Parathyroid adenoma (tissue), 2 donors: Measurements from ENCODE around the gene APBA2.

Source experiments
- H2AFZ ChIP-seq: fragments of 300-600 bp; sonication (generic); one replicate; pipeline ENCODE4 v1.7.0; 2017; ENCODE audit warnings: antibody characterized with exemption, mild to moderate bottlenecking
- H3K27ac ChIP-seq: fragments of 300-600 bp; sonication (generic); one replicate; pipeline ENCODE4 v1.7.0; 2017
- H3K27me3 ChIP-seq: fragments of 300-600 bp; sonication (generic); one replicate; pipeline ENCODE4 v1.7.0; 2017; ENCODE audit warnings: low read length; ENCODE audit not compliant: control insufficient read depth, insufficient read depth
- H3K36me3 ChIP-seq: fragments of 300-600 bp; sonication (generic); one replicate; pipeline ENCODE4 v1.7.0; 2017; ENCODE audit warnings: low read length; ENCODE audit not compliant: control insufficient read depth, insufficient read depth
- H3K4me1 ChIP-seq: fragments of 300-600 bp; sonication (generic); one replicate; pipeline ENCODE4 v1.7.0; 2017; ENCODE audit warnings: control low read depth
- H3K4me2 ChIP-seq: fragments of 300-600 bp; sonication (generic); one replicate; pipeline ENCODE4 v1.7.0; 2017; ENCODE audit warnings: low read length
- H3K4me3 ChIP-seq: fragments of 300-600 bp; sonication (generic); one replicate; pipeline ENCODE4 v1.7.0; 2017; ENCODE audit warnings: low read depth, low read length
- H3K79me2 ChIP-seq: fragments of 300-600 bp; sonication (generic); one replicate; pipeline ENCODE4 v1.7.0; 2017; ENCODE audit warnings: control low read depth
- H3K9ac ChIP-seq: fragments of 300-600 bp; sonication (generic); one replicate; pipeline ENCODE4 v1.7.0; 2017; ENCODE audit warnings: mild to moderate bottlenecking
- H3K9me3 ChIP-seq: fragments of 300-600 bp; sonication (generic); one replicate; pipeline ENCODE4 v1.7.0; 2017; ENCODE audit warnings: low read length; ENCODE audit not compliant: control insufficient read depth
- CTCF ChIP-seq: fragments of 300-600 bp; sonication (generic); IDR thresholded peaks from one replicate; pipeline ENCODE4 v1.7.0; 2017; ENCODE audit warnings: antibody characterized with exemption, mild to moderate bottlenecking
- donor health status: primary hyperparathyroidism.

Gene APBA2

GRCh38 chr15:28915935-28916334 is 30.2 kb downstream of the APBA2 start:
- H3K27ac ChIP-seq, result no peak overlapping the region

DNA sequence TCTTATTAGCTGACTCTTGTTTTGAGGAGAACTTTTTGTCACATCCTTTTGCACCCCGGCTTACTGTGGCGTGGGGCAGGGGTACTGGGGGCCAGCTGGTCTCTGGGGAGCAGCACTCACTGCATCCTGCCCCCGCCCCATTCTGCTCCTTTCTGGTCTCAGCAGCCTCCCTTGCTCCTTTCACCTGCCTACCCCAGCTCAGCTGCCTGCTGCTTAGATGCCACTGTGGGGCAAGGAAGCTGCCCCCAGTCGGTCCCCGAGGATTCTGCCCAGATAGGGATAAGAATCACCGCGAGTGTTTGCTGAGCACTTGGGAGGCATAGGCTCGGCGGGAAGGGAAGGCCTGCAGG is 32.0 kb downstream of the APBA2 start:
- Histone ChIP-seq H3K79me2 (no peaks in the 10 kb centered on the region), H3K36me3 (no peaks in the 10 kb centered on the region), H3K9ac (no peak overlapping the region), H3K4me3 (no peak overlapping the region), H2AFZ (no peak overlapping the region), H3K4me2 (no peak overlapping the region), H3K4me1 (no peaks in the 10 kb centered on the region), H3K9me3 (no peaks in the 10 kb centered on the region), H3K27ac (no peak overlapping the region), H3K27me3 (no peaks in the 10 kb centered on the region)
- TF ChIP-seq CTCF, result no peak

More at GRCh38 chr15:28915935-28916334, 30.2 kb downstream of the APBA2 start:
- no peak for TF ChIP-seq CTCF
- Histone ChIP-seq H3K4me3 (no peak overlapping the region), H3K9ac (no peak overlapping the region), H2AFZ (no peak overlapping the region), H3K9me3 (no peaks in the 10 kb centered on the region), H3K4me2 (no peak overlapping the region), H3K4me1 (no peaks in the 10 kb centered on the region), H3K36me3 (no peaks in the 10 kb centered on the region), H3K27me3 (no peaks in the 10 kb centered on the region), H3K79me2 (no peaks in the 10 kb centered on the region)

- no peaks in the 10 kb centered on the region for H3K9me3 ChIP-seq
- no peak overlapping the region for H3K27ac ChIP-seq
- TF ChIP-seq CTCF, result no peak
- H3K4me1 ChIP-seq, result no peaks in the 10 kb centered on the region
- H3K27me3 ChIP-seq, result no peaks in the 10 kb centered on the region
- H3K36me3 ChIP-seq, result no peaks in the 10 kb centered on the region
- no peak overlapping the region for H3K4me2 ChIP-seq
- H3K79me2 ChIP-seq, result no peaks in the 10 kb centered on the region
- no peak overlapping the region for H3K9ac ChIP-seq
- no peak overlapping the region for H3K4me3 ChIP-seq
- H2AFZ ChIP-seq, result no peak overlapping the region
Observed at GRCh38 chr15:28918141-28918983, 32.6 kb downstream of the APBA2 start.

GRCh38 chr15:28919201-28919635 is 33.4 kb downstream of the APBA2 start:
- TF ChIP-seq CTCF, result no peak
- H3K4me1 ChIP-seq, result no peaks in the 10 kb centered on the region
- no peaks in the 10 kb centered on the region for H3K79me2 ChIP-seq
- no peak overlapping the region for H3K9ac ChIP-seq
- H3K4me2 ChIP-seq, result no peak overlapping the region
- H3K9me3 ChIP-seq, result no peaks in the 10 kb centered on the region
- no peaks in the 10 kb centered on the region for H3K36me3 ChIP-seq
- H2AFZ ChIP-seq, result no peak overlapping the region
- no peak overlapping the region for H3K27ac ChIP-seq
- H3K27me3 ChIP-seq, result no peaks in the 10 kb centered on the region
- no peak overlapping the region for H3K4me3 ChIP-seq
